ENCODE data around the gene HIGD1B. TPM values are rescaled to one million over a fixed set of nuclear protein-coding genes. Genes with fewer than 3 reads are reported as not detected.
"Not testable (repeated sequence)": the region's sequence is repeated elsewhere in the genome, so short reads cannot be mapped to it uniquely, and the experiment has no call there.

The HIGD1B gene
- total and polyA plus RNA-seq, 2 donors (not counting 1 experiment from before 2014, with no cell fraction given) = not detected

- ChIA-PET CTCF (interaction anchor here (2.1 kb wide), 1 partner anchor 32 kb away, joined by 5 read pairs; no protein-coding TSS in a partner anchor), POLR2A (no interaction called here)
- WGBS (ENCODE audit: insufficient coverage) = 100% methylated on average over 2 of the region's 4 CpGs
- Histone ChIP-seq H3K4me2 (replicated peaks; ENCODE audit: low read depth, low read length, poor library complexity, severe bottlenecking) (no peak overlapping the region), H2AFZ (ENCODE audit: insufficient read depth, low read depth, low read length, poor library complexity, severe bottlenecking) (no peak overlapping the region), H3K36me3 (replicated peaks in 1 of 2; ENCODE audit: control extremely low read depth in 1 of 2, control insufficient read depth in 1 of 2, extremely low read depth in 1 of 2, insufficient read depth in 2 of 2, low read length in 1 of 2) (no peaks in the 10 kb centered on the region), H3K4me1 (ENCODE audit: control insufficient read depth in 2 of 2, insufficient read depth in 2 of 2, low read length in 2 of 2) (no peaks in the 10 kb centered on the region), H3K9me3 (ENCODE audit: control extremely low read depth in 1 of 3, control insufficient read depth in 2 of 3, insufficient read depth in 1 of 3, low read length in 2 of 3) (no peaks in the 10 kb centered on the region), H3K4me3 (ENCODE audit: control extremely low read depth in 1 of 5, extremely low read depth in 1 of 5, insufficient read depth in 1 of 5, low read depth in 2 of 5, low read length in 4 of 5) (no peak overlapping the region), H3K9ac (ENCODE audit: low read length) (no peak overlapping the region), H3K79me2 (ENCODE audit: control insufficient read depth, insufficient read depth, low read length) (no peaks in the 10 kb centered on the region), H3K27ac (ENCODE audit: low read length in 2 of 2) (no peak overlapping the region), H4K20me1 (ENCODE audit: control insufficient read depth, insufficient read depth, low read length, poor library complexity, severe bottlenecking) (no peaks in the 10 kb centered on the region), H3K27me3 (replicated peaks in 1 of 4; ENCODE audit: control extremely low read depth in 1 of 4, control insufficient read depth in 3 of 4, insufficient read depth in 4 of 4, low read length in 3 of 4) (no peaks in the 10 kb centered on the region)
- DNase-seq (no peak), ATAC-seq (ENCODE audit: low read depth) (no peak)
- intact Hi-C loops (cut with micrococcal nuclease) = no loop called here
- TF ChIP-seq EZH2 (IDR thresholded peaks at IDR 0.05; ENCODE audit: borderline replicate concordance, insufficient read depth, low read depth, low read length, poor library complexity, severe bottlenecking) (no peak), CTCF (IDR thresholded peaks at IDR 0.05) (no peak)
- Mint-ChIP-seq H3K27me3 (peaks cover 3% of the 10 kb centered on the region), H3K9me3 (ENCODE audit: insufficient read depth) (no peaks in the 10 kb centered on the region), H3K27ac (no peak overlapping the region), H3K4me1 (no peaks in the 10 kb centered on the region), H3K4me3 (no peak overlapping the region)
Observed at GRCh38 chr17:44812263-44812662, 35.4 kb upstream of the HIGD1B start.

DNA sequence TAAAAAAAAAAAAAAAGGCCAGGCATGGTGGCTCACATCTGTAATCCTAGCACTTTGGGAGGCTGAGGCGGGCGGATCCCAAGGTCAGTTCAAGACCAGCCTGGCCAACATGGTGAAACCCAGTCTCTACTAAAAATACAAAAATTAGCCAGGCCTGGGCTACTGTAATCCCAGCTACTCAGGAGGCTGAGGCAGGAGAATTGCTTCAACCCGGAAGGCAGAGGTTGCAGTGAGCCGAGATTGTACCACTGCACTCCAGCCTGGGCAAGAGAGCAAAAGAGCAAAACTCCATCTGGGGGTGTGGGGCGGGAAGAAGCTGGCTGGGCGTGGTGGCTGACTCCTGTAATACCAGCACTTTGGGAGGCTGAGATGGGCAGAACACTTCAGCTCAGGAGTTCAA, 29.2 kb upstream of the HIGD1B start:
- H3K4me3 ChIP-seq (ENCODE audit: control extremely low read depth in 1 of 5, extremely low read depth in 1 of 5, insufficient read depth in 1 of 5, low read depth in 2 of 5, low read length in 4 of 5); H3K4me3 Mint-ChIP-seq; H3K4me2 ChIP-seq (replicated peaks; ENCODE audit: low read depth, low read length, poor library complexity, severe bottlenecking); DNase-seq; H3K9ac ChIP-seq (ENCODE audit: low read length); H3K27ac ChIP-seq (ENCODE audit: low read length in 2 of 2); H3K27ac Mint-ChIP-seq; H3K9me3 Mint-ChIP-seq (ENCODE audit: insufficient read depth); CTCF ChIA-PET; H3K36me3 ChIP-seq (replicated peaks in 1 of 2; ENCODE audit: control extremely low read depth in 1 of 2, control insufficient read depth in 1 of 2, extremely low read depth in 1 of 2, insufficient read depth in 2 of 2, low read length in 1 of 2); intact Hi-C loops (cut with micrococcal nuclease); H3K27me3 ChIP-seq (replicated peaks in 1 of 4; ENCODE audit: control extremely low read depth in 1 of 4, control insufficient read depth in 3 of 4, insufficient read depth in 4 of 4, low read length in 3 of 4); H3K9me3 ChIP-seq (ENCODE audit: control extremely low read depth in 1 of 3, control insufficient read depth in 2 of 3, insufficient read depth in 1 of 3, low read length in 2 of 3); ATAC-seq (ENCODE audit: low read depth); H3K79me2 ChIP-seq (ENCODE audit: control insufficient read depth, insufficient read depth, low read length); H4K20me1 ChIP-seq (ENCODE audit: control insufficient read depth, insufficient read depth, low read length, poor library complexity, severe bottlenecking); H3K27me3 Mint-ChIP-seq; H3K4me1 ChIP-seq (ENCODE audit: control insufficient read depth in 2 of 2, insufficient read depth in 2 of 2, low read length in 2 of 2); H3K4me1 Mint-ChIP-seq; H2AFZ ChIP-seq (ENCODE audit: insufficient read depth, low read depth, low read length, poor library complexity, severe bottlenecking): not testable (repeated sequence)
- WGBS (ENCODE audit: insufficient coverage) = 93% methylated on average over 3 of the region's 6 CpGs
- POLR2A ChIA-PET = interaction anchor here (0.7 kb wide), 1 partner anchor 425 kb away, joined by 3 read pairs; no protein-coding TSS in a partner anchor

Measured in B cell (primary cell).